ENCODE results near the gene KIAA0232. TPM values are rescaled to one million over a fixed set of nuclear protein-coding genes. Genes with fewer than 3 reads are reported as not detected.
"Not testable (repeated sequence)": the region's sequence is repeated elsewhere in the genome, so short reads cannot be mapped to it uniquely, and the experiment has no call there.

The KIAA0232 gene
- polyA plus RNA-seq, 4 donors, result 6.7 to 21.5 (median 8.6) TPM

DNA sequence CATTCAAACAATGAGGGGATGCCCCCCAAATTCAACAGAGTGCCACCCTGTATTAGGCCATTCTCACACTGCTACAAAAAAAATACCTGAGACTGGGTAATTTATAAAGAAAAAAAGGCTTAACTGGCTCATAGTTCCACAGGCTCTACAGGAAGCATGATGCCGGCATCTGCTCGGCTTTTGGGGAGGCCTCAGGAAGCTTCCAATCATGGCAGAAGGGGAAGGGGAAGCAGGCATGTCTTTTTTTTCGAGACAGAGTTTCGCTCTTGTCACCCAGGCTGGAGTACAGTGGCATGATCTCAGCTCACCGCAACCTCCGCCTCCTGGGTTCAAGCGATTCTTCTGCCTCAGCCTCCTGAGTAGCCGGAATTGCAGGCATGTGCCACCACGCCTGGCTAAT, 108.4 kb downstream of the KIAA0232 start:
- not testable (repeated sequence) for FAIRE-seq; H3K27me3 ChIP-seq (ENCODE audit: control insufficient read depth in 3 of 3, insufficient read depth in 3 of 3, low read length in 3 of 3); H3K4me3 ChIP-seq (ENCODE audit: low read depth in 1 of 3, low read length in 3 of 3); H3K36me3 ChIP-seq (ENCODE audit: control insufficient read depth in 3 of 3, insufficient read depth in 2 of 3, low read depth in 1 of 3, low read length in 3 of 3); DNase-seq; H3K27ac ChIP-seq (ENCODE audit: low read depth in 1 of 3, low read length in 2 of 3)
- Histone ChIP-seq H3K4me1 (ENCODE audit: control insufficient read depth in 3 of 3, insufficient read depth in 2 of 3, low read depth in 1 of 3, low read length in 2 of 3) (peaks cover 4 to 34% (median 12%) of the 10 kb centered on the region in 3 donors), H3K9me3 (ENCODE audit: control insufficient read depth in 2 of 2, insufficient read depth in 1 of 2, low read depth in 1 of 2, low read length in 1 of 2) (peaks cover 0 to 11% of the 10 kb centered on the region in 2 donors)
- whole genome bisulfite sequencing, 3 donors, result 92 to 96% (median 96%) methylated on average over 9 of the region's 9 CpGs

DNA sequence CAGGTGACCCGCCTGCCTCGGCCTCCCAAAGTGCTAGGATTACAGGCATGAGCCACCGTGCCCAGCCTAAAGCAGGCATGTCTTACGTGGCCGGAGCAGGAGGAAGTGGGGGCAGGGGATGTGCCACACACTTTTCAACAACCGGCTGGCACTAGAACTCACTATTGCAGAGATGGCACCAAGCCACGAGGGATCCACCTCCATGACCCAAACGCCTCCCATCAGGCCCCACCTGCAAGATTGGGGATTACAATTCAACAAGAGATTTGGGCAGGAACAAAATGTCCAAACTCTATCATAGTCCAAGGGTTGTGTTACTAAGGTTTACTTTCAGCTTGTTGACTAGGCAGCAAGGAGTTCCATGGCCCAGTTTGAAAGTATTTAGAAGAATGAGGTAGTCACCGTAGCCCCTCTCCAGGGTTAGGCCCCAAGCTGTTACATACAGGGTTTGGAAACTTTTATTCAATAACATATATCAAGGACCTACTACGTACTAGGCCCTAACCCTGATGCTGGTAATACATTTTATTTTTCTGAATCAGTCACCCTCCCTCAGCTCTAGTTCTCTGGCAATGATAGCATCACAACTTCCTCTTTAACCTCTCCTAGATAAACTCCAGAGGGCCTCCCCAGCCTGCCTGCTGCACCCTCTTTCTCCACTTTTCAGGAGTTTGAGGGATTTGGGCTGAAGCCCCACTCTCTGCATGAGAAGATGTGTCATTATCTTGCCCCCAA, 109.1 kb downstream of the KIAA0232 start:
- 77 to 80% (median 79%) methylated on average over 10 of the region's 10 CpGs for WGBS, 3 donors
- Histone ChIP-seq H3K4me3 (ENCODE audit: low read depth in 1 of 3, low read length in 3 of 3) (no peak overlapping the region), H3K9me3 (ENCODE audit: control insufficient read depth in 2 of 2, insufficient read depth in 1 of 2, low read depth in 1 of 2, low read length in 1 of 2) (peaks cover 0 to 11% of the 10 kb centered on the region in 2 donors), H3K27ac (ENCODE audit: low read depth in 1 of 3, low read length in 2 of 3) (peak overlapping the region; percentile 9 to 92 (median 90)), H3K4me1 (ENCODE audit: control insufficient read depth in 3 of 3, insufficient read depth in 2 of 3, low read depth in 1 of 3, low read length in 2 of 3) (peaks cover 4 to 34% (median 12%) of the 10 kb centered on the region in 3 donors), H3K27me3 (ENCODE audit: control insufficient read depth in 3 of 3, insufficient read depth in 3 of 3, low read length in 3 of 3) (no peaks in the 10 kb centered on the region), H3K36me3 (ENCODE audit: control insufficient read depth in 3 of 3, insufficient read depth in 2 of 3, low read depth in 1 of 3, low read length in 3 of 3) (no peaks in the 10 kb centered on the region)
- DNase-seq (peak in 1 of 2 donors; percentile 36), FAIRE-seq (no peak)

DNA sequence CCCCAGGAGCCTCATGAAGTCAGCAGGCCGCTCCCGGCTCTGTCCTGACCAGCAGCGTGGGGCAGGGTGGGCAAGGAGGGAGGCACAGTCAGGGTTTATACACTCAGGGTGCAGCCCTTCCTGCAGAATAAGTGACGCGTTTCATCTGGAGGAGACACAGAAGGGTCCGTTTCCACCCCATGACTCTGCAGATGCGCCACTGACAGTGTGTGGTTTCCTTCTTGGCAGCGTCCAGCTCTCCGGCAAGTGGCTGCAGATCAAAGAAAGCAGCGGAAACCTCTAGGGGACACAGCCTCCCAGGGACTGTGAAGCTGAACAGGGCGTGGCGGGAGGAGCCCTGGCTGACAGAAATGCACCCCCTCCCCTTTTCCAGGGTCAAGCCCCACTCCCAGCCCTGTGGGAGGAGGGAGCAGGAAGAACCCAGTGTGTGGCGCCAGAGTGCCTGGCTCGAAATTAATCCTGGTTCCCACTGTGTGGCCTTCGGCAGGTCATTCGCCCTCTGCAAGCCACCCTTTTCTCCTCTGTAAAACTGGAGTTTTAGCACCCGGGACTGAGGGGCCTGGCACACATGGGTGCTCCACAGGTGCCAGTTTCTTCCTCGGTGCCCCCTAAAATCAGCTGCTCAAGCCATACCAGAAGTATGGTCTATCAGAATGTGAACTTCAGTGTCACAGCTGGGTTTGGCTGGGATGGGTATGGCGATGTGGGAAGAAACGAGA, 109.8 kb downstream of the KIAA0232 start:
- H3K4me1 ChIP-seq (ENCODE audit: control insufficient read depth in 3 of 3, insufficient read depth in 2 of 3, low read depth in 1 of 3, low read length in 2 of 3), result peaks cover 4 to 34% (median 12%) of the 10 kb centered on the region in 3 donors
- no peak overlapping the region for H3K4me3 ChIP-seq (ENCODE audit: low read depth in 1 of 3, low read length in 3 of 3)
- H3K27ac ChIP-seq (ENCODE audit: low read depth in 1 of 3, low read length in 2 of 3), result peak overlapping the region; percentile 9 to 92 (median 90)
- no peak for FAIRE-seq
- 15 to 22% (median 15%) methylated on average over 20 of the region's 20 CpGs for WGBS, 3 donors
- no peaks in the 10 kb centered on the region for H3K27me3 ChIP-seq (ENCODE audit: control insufficient read depth in 3 of 3, insufficient read depth in 3 of 3, low read length in 3 of 3)
- H3K36me3 ChIP-seq (ENCODE audit: control insufficient read depth in 3 of 3, insufficient read depth in 2 of 3, low read depth in 1 of 3, low read length in 3 of 3), result no peaks in the 10 kb centered on the region
- DNase-seq, result peak; percentile 66
- H3K9me3 ChIP-seq (ENCODE audit: control insufficient read depth in 2 of 2, insufficient read depth in 1 of 2, low read depth in 1 of 2, low read length in 1 of 2), result peaks cover 0 to 11% of the 10 kb centered on the region in 2 donors

DNA sequence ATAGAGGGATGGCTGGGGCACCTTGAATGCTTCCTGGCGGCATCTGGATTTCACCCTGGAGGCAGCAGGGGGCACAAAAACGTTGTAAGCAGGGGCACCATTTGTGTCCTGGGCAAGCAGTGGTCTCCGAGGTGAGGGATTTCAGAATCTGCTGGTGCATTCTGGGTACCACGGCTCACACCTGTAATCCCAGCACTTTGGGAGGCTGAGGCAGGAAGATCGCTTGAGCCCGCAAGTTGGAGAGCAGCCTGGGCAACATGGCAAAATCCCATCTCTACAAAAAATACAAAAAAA, 110.3 kb downstream of the KIAA0232 start:
- H3K36me3 ChIP-seq (ENCODE audit: control insufficient read depth in 3 of 3, insufficient read depth in 2 of 3, low read depth in 1 of 3, low read length in 3 of 3), result no peaks in the 10 kb centered on the region
- FAIRE-seq, result no peak
- H3K9me3 ChIP-seq (ENCODE audit: control insufficient read depth in 2 of 2, insufficient read depth in 1 of 2, low read depth in 1 of 2, low read length in 1 of 2), result peaks cover 0 to 11% of the 10 kb centered on the region in 2 donors
- no peak overlapping the region for H3K4me3 ChIP-seq (ENCODE audit: low read depth in 1 of 3, low read length in 3 of 3)
- 76 to 80% (median 80%) methylated on average over 6 of the region's 6 CpGs for WGBS, 3 donors
- peaks cover 4 to 34% (median 12%) of the 10 kb centered on the region in 3 donors for H3K4me1 ChIP-seq (ENCODE audit: control insufficient read depth in 3 of 3, insufficient read depth in 2 of 3, low read depth in 1 of 3, low read length in 2 of 3)
- no peaks in the 10 kb centered on the region for H3K27me3 ChIP-seq (ENCODE audit: control insufficient read depth in 3 of 3, insufficient read depth in 3 of 3, low read length in 3 of 3)
- peak overlapping the region in 2 of 3 donors; percentile 90 to 92 for H3K27ac ChIP-seq (ENCODE audit: low read depth in 1 of 3, low read length in 2 of 3)
- no peak for DNase-seq

GRCh38 chr4:6893449-6894085, 111.0 kb downstream of the KIAA0232 start:
- no peaks in the 10 kb centered on the region for H3K27me3 ChIP-seq (ENCODE audit: control insufficient read depth in 3 of 3, insufficient read depth in 3 of 3, low read length in 3 of 3)
- peaks cover 0 to 11% of the 10 kb centered on the region in 2 donors for H3K9me3 ChIP-seq (ENCODE audit: control insufficient read depth in 2 of 2, insufficient read depth in 1 of 2, low read depth in 1 of 2, low read length in 1 of 2)
- no peaks in the 10 kb centered on the region for H3K36me3 ChIP-seq (ENCODE audit: control insufficient read depth in 3 of 3, insufficient read depth in 2 of 3, low read depth in 1 of 3, low read length in 3 of 3)
- no peak overlapping the region for H3K4me3 ChIP-seq (ENCODE audit: low read depth in 1 of 3, low read length in 3 of 3)
- DNase-seq (peak; percentile 96), FAIRE-seq (no peak)
- peak overlapping the region; percentile 73 to 92 (median 90) for H3K27ac ChIP-seq (ENCODE audit: low read depth in 1 of 3, low read length in 2 of 3)
- 7 to 49% (median 23%) methylated on average over 7 of the region's 7 CpGs for WGBS, 3 donors
- H3K4me1 ChIP-seq (ENCODE audit: control insufficient read depth in 3 of 3, insufficient read depth in 2 of 3, low read depth in 1 of 3, low read length in 2 of 3), result peaks cover 4 to 34% (median 12%) of the 10 kb centered on the region in 3 donors

DNA sequence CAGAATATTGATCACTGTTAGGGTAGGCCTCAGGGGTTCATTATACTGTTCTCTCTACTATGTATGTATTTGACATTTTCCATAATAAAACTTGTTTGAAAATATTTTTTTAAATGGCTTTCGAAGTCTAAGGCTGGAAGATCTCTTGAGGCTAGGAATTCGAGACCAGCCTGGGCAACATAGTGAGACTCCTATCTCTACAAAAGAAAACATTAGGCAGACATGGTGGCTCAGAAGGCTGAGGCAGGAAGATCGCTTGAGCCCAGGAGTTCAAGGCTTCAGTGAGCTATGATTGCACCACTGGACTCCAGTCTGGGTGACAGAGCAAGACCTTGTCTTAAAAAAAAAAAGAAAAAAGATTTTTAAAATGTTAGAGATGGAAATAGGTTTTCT, 111.6 kb downstream of the KIAA0232 start:
- no peak for FAIRE-seq
- peaks cover 0 to 11% of the 10 kb centered on the region in 2 donors for H3K9me3 ChIP-seq (ENCODE audit: control insufficient read depth in 2 of 2, insufficient read depth in 1 of 2, low read depth in 1 of 2, low read length in 1 of 2)
- peak overlapping the region in 2 of 3 donors; percentile 21 to 92 for H3K27ac ChIP-seq (ENCODE audit: low read depth in 1 of 3, low read length in 2 of 3)
- H3K36me3 ChIP-seq (ENCODE audit: control insufficient read depth in 3 of 3, insufficient read depth in 2 of 3, low read depth in 1 of 3, low read length in 3 of 3), result no peaks in the 10 kb centered on the region
- H3K4me3 ChIP-seq (ENCODE audit: low read depth in 1 of 3, low read length in 3 of 3), result no peak overlapping the region
- no peaks in the 10 kb centered on the region for H3K27me3 ChIP-seq (ENCODE audit: control insufficient read depth in 3 of 3, insufficient read depth in 3 of 3, low read length in 3 of 3)
- H3K4me1 ChIP-seq (ENCODE audit: control insufficient read depth in 3 of 3, insufficient read depth in 2 of 3, low read depth in 1 of 3, low read length in 2 of 3), result peaks cover 4 to 34% (median 12%) of the 10 kb centered on the region in 3 donors
- DNase-seq, result no peak
- WGBS, 3 donors, result 77 to 89% (median 79%) methylated on average over 3 of the region's 3 CpGs

DNA sequence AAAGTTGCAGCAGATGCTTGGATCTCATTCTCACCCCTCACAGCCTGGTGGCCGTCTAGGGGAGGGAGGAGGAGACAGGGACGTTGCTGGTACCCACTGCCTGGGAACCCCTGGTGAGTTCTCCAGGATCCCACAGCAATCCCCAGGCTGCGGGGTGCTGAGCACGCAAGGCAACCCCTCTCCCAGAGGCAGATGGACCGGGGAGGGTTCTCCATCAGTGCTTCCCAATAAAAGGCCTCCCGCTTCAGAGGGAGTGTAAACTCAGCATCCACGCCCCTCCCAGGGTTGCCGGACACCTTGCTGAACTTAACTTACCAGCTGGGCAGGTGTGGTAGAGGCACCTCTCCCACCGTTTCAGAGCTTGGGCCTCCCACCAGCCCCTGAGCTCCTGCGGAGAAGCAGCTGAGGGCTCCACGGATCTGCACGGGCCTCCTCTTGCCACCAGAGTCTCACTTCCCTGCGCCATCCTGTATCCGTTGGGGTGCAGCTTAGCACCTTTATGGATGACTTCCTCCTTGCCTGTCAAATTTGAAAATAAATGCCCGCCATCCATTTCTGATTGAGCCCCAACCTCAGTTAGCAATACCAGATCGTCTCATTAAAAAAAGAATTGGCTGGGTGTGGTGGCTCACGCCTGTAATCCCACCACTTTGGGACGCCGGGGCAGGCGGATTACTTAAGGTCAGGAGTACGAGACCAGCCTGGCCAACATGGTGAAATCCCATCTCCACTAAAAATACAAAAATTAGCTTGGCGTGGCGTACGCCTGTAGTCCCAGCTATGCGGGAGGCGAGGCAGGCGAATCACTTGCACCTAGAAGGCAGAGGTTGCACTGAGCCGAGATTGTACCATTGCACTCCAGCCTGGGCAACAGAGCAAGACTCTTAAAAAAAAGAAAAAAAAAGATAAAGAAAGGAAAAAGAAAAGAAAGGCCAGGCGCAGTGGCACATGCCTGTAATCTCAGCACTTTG, 112.3 kb downstream of the KIAA0232 start:
- WGBS, 3 donors, result 84 to 88% (median 87%) methylated on average over 29 of the region's 29 CpGs
- Histone ChIP-seq H3K36me3 (ENCODE audit: control insufficient read depth in 3 of 3, insufficient read depth in 2 of 3, low read depth in 1 of 3, low read length in 3 of 3) (no peaks in the 10 kb centered on the region), H3K27ac (ENCODE audit: low read depth in 1 of 3, low read length in 2 of 3) (peak overlapping the region in 1 of 3 donors; percentile 92), H3K4me1 (ENCODE audit: control insufficient read depth in 3 of 3, insufficient read depth in 2 of 3, low read depth in 1 of 3, low read length in 2 of 3) (peaks cover 4 to 34% (median 12%) of the 10 kb centered on the region in 3 donors), H3K27me3 (ENCODE audit: control insufficient read depth in 3 of 3, insufficient read depth in 3 of 3, low read length in 3 of 3) (no peaks in the 10 kb centered on the region), H3K4me3 (ENCODE audit: low read depth in 1 of 3, low read length in 3 of 3) (no peak overlapping the region), H3K9me3 (ENCODE audit: control insufficient read depth in 2 of 2, insufficient read depth in 1 of 2, low read depth in 1 of 2, low read length in 1 of 2) (peaks cover 0 to 10% of the 10 kb centered on the region in 2 donors)
- FAIRE-seq (no peak), DNase-seq (no peak)

Data from small intestine (tissue), 7 donors.